Natural killer cell (primary cell): ENCODE results near the gene TMEM100. TPM values are rescaled to one million over a fixed set of nuclear protein-coding genes. Genes with fewer than 3 reads are reported as not detected.

Experiments used
- ATAC-seq, 3 donors: fragments of 150-1000 bp in 2 of 3; fragments of 200-7000 bp in 1 of 3; cut with Tn5 transposase; 1 replicate in 1 of 3; 2 replicates in 2 of 3; pipeline ENCODE4 v1.10.0; 2021; ENCODE audit warnings: mild to moderate bottlenecking in 2 of 3, moderate library complexity in 2 of 3
- DNase-seq, 2 donors: peaks; one replicate each; pipeline versions ENCODE4 v3.0.0 to v3.0.0-alpha.2; 2013 to 2021; ENCODE audit warnings: mixed read lengths in 1 of 2
- H3K27ac ChIP-seq: one replicate; pipeline ENCODE4 v1.5.1; 2013; ENCODE audit warnings: mild to moderate bottlenecking, low read length
- H3K27me3 ChIP-seq: one replicate; pipeline ENCODE4 v1.6.1; 2013; ENCODE audit warnings: low read length; ENCODE audit not compliant: control insufficient read depth, insufficient read depth
- H3K36me3 ChIP-seq: one replicate; pipeline ENCODE4 v1.6.1; 2013; ENCODE audit warnings: low read length; ENCODE audit not compliant: control insufficient read depth, insufficient read depth
- H3K4me1 ChIP-seq: one replicate; pipeline ENCODE4 v1.6.1; 2013; ENCODE audit warnings: low read length; ENCODE audit not compliant: control insufficient read depth, insufficient read depth
- H3K4me3 ChIP-seq: one replicate; pipeline ENCODE4 v1.5.1; 2013; ENCODE audit warnings: low read length
- H3K9me3 ChIP-seq: one replicate; pipeline ENCODE4 v1.6.1; 2013; ENCODE audit warnings: low read length; ENCODE audit not compliant: control insufficient read depth, insufficient read depth
- H3K27ac Mint-ChIP-seq, 2 donors: one replicate each; pipeline ENCODE4 v1.8.0; 2022; ENCODE audit warnings: mild to moderate bottlenecking in 2 of 2, mixed read lengths in 2 of 2, moderate library complexity in 1 of 2
- H3K27me3 Mint-ChIP-seq, 2 donors: one replicate each; pipeline ENCODE4 v1.8.0; 2022; ENCODE audit warnings: low read depth in 2 of 2, mixed read lengths in 2 of 2
- H3K36me3 Mint-ChIP-seq: one replicate; pipeline ENCODE4 v1.8.0; 2022; ENCODE audit warnings: mixed read lengths
- H3K4me1 Mint-ChIP-seq, 2 donors: one replicate each; pipeline ENCODE4 v1.8.0; 2022; ENCODE audit warnings: mixed read lengths in 2 of 2
- H3K4me3 Mint-ChIP-seq: one replicate; pipeline ENCODE4 v1.8.0; 2022; ENCODE audit warnings: mild to moderate bottlenecking, moderate library complexity, mixed read lengths
- H3K9me3 Mint-ChIP-seq, 2 donors: one replicate each; pipeline ENCODE4 v1.8.0; 2022; ENCODE audit warnings: mixed read lengths in 2 of 2
- WGBS: methylation state at CpG from one replicate; pipeline ENCODE4 v1.1.7; 2013; ENCODE audit warnings: missing lambda C conversion rate; ENCODE audit not compliant: insufficient coverage; 5-methylcytosine and 5-hydroxymethylcytosine counted together
- intact Hi-C: fragments of 100-400 bp; cut with micrococcal nuclease; formaldehyde crosslinking; loops from one replicate; pipeline ENCODE4 v1.14.2; 2022
- total RNA-seq, 4 donors: library from RNA; stranded (reverse); fragments of 120-200 nt in 1 of 4; gene quantifications; one replicate each; pipeline versions ENCODE4 v1.2.3 to v1.2.4, GENCODE V29; 2013 to 2022
- TF ChIP-seq, protein P1 (sequence below): fragments of 200-600 bp; IDR thresholded peaks from one replicate; pipeline ENCODE4 v1.8.0; 2022; ENCODE audit warnings: antibody characterized with exemption

The TMEM100 gene
- total RNA-seq, 3 donors from 2014 or later (not counting 1 experiment from before 2014, with no cell fraction given), result not detected

DNA sequence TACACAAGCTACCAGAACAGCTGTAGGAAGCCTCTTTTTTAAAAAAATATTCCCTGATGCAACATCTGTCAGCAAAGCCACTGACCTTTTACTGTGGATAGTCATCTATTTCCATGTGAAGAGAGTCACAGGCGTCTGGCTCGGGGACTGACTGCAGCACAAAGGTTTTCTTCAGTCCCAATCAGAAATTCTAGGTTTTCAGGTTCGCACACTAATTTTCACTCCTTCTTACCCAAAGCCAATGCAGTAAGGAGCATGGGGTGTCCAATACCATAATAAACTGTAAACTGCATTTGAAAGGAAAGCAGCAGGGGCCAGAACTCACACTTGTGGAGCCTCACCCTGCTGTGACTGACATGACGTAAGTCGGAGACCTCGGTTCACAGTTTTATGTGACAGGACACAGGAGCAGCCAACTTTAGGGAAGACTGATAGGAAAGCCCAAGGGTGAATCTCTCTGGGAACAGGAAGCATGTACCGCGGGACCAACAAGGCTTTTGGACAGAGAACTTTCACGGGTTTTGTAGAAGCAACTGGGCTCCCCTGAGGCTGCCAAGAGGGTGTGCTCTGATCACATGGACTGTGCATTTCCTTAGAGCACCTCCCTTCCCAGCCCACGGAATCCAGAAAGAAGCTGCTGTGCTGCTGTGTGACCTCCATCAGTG is 9.1 kb upstream of the TMEM100 start:
- H3K27me3 Mint-ChIP-seq, result peaks cover 20 to 26% of the 10 kb centered on the region in 2 donors
- no peak overlapping the region for H3K4me3 ChIP-seq
- H3K27me3 ChIP-seq, result no peaks in the 10 kb centered on the region
- no peak overlapping the region for H3K27ac Mint-ChIP-seq
- no peaks in the 10 kb centered on the region for H3K36me3 Mint-ChIP-seq
- H3K9me3 Mint-ChIP-seq, result no peaks in the 10 kb centered on the region
- intact Hi-C loops, result no loop called here
- no peak overlapping the region for H3K4me3 Mint-ChIP-seq
- no peaks in the 10 kb centered on the region for H3K4me1 Mint-ChIP-seq
- H3K27ac ChIP-seq, result no peak overlapping the region
- H3K4me1 ChIP-seq, result no peaks in the 10 kb centered on the region
- H3K36me3 ChIP-seq, result no peaks in the 10 kb centered on the region
- no peaks in the 10 kb centered on the region for H3K9me3 ChIP-seq
- ATAC-seq (no peak), DNase-seq (no peak)
- TF ChIP-seq, protein P1, sequence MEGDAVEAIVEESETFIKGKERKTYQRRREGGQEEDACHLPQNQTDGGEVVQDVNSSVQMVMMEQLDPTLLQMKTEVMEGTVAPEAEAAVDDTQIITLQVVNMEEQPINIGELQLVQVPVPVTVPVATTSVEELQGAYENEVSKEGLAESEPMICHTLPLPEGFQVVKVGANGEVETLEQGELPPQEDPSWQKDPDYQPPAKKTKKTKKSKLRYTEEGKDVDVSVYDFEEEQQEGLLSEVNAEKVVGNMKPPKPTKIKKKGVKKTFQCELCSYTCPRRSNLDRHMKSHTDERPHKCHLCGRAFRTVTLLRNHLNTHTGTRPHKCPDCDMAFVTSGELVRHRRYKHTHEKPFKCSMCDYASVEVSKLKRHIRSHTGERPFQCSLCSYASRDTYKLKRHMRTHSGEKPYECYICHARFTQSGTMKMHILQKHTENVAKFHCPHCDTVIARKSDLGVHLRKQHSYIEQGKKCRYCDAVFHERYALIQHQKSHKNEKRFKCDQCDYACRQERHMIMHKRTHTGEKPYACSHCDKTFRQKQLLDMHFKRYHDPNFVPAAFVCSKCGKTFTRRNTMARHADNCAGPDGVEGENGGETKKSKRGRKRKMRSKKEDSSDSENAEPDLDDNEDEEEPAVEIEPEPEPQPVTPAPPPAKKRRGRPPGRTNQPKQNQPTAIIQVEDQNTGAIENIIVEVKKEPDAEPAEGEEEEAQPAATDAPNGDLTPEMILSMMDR, result no peak
- WGBS, result 72% methylated on average over 10 of the region's 10 CpGs

DNA sequence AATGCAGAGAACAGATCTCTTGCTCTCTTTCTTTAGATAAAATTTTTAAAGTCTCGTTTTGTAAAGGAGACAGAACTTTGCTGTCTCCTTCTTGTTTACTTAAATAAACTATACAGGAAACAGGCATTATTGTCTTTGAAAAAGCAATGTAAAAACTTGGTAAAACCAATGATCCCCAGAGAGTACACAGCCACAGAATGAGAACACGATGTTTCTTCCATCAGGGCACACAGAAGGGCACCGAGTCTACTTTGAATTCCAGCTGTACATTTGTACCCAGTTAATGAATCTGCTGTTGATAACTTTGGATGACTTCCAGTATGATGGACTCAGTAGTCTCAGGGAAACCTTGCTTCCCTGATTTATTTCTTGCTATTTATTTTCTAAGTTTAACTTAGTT is 8.1 kb upstream of the TMEM100 start:
- H3K27me3 Mint-ChIP-seq, result peaks cover 28 to 30% of the 10 kb centered on the region in 2 donors
- no peak overlapping the region for H3K27ac Mint-ChIP-seq
- H3K27ac ChIP-seq, result no peak overlapping the region
- DNase-seq (no peak), ATAC-seq (no peak)
- WGBS, result 66% methylated on average over 2 of the region's 3 CpGs
- no peak overlapping the region for H3K4me3 ChIP-seq
- no peak overlapping the region for H3K4me3 Mint-ChIP-seq
- no peaks in the 10 kb centered on the region for H3K36me3 Mint-ChIP-seq
- H3K27me3 ChIP-seq, result no peaks in the 10 kb centered on the region
- H3K4me1 Mint-ChIP-seq, result no peaks in the 10 kb centered on the region
- intact Hi-C loops, result no loop called here
- H3K36me3 ChIP-seq, result no peaks in the 10 kb centered on the region
- H3K9me3 ChIP-seq, result no peaks in the 10 kb centered on the region
- no peaks in the 10 kb centered on the region for H3K4me1 ChIP-seq
- TF ChIP-seq, protein P1, result no peak
- no peaks in the 10 kb centered on the region for H3K9me3 Mint-ChIP-seq

DNA sequence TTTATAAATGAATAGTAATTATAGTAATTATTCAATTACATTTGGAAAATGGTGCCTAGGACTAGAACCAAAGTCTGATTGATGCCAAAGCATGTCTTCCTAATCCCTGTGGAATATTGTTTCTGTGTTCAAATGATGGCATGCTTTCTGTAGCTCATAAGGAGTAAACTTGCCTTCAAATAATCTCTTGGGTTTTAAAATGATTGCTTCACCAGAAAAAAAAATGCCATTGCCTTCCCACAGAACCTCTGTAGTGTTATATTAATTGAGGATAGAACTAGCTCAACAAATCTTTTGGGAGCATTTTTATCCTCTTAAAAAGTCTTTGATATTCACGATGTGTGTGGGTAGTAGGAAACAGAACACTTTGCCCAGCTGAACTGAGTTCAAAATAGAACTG is 7.7 kb upstream of the TMEM100 start:
- Histone ChIP-seq H3K27ac (no peak overlapping the region), H3K27me3 (no peaks in the 10 kb centered on the region), H3K9me3 (no peaks in the 10 kb centered on the region), H3K36me3 (no peaks in the 10 kb centered on the region), H3K4me1 (no peaks in the 10 kb centered on the region), H3K4me3 (no peak overlapping the region)
- no peaks in the 10 kb centered on the region for H3K4me1 Mint-ChIP-seq
- intact Hi-C loops, result no loop called here
- H3K27me3 Mint-ChIP-seq, result peaks cover 30 to 31% of the 10 kb centered on the region in 2 donors
- ATAC-seq, result no peak
- H3K4me3 Mint-ChIP-seq, result no peak overlapping the region
- H3K36me3 Mint-ChIP-seq, result no peaks in the 10 kb centered on the region
- TF ChIP-seq, protein P1, result no peak
- H3K27ac Mint-ChIP-seq, result no peak overlapping the region
- WGBS, result no CpG with 5 or more reads among the region's 1 CpG
- H3K9me3 Mint-ChIP-seq, result no peaks in the 10 kb centered on the region
- no peak for DNase-seq

DNA sequence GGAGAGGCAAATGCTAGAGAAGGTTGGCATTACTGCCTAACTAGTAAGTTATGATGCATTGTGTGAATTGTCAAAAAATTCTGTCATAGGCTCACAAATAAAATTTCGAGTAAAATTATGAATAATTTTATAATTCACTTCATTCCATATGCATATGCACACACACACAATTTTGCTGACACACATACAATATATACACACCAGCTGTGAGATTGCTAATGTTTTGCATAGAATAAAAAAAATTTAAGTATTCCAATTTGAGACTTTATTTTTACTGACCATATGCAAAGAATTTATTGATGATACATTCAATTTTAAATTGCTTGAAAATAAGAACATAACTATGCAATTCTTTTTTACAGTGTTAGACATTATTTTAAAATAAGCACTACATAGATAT is 6.8 kb upstream of the TMEM100 start:
- peaks cover 30 to 36% of the 10 kb centered on the region in 2 donors for H3K27me3 Mint-ChIP-seq
- H3K27ac Mint-ChIP-seq, result no peak overlapping the region
- Histone ChIP-seq H3K27me3 (no peaks in the 10 kb centered on the region), H3K27ac (no peak overlapping the region), H3K9me3 (no peaks in the 10 kb centered on the region), H3K4me3 (no peak overlapping the region), H3K4me1 (no peaks in the 10 kb centered on the region), H3K36me3 (no peaks in the 10 kb centered on the region)
- TF ChIP-seq, protein P1, result no peak
- H3K36me3 Mint-ChIP-seq, result no peaks in the 10 kb centered on the region
- intact Hi-C loops, result no loop called here
- ATAC-seq, result no peak
- no CpG with 5 or more reads among the region's 1 CpG for WGBS
- no peak for DNase-seq
- no peak overlapping the region for H3K4me3 Mint-ChIP-seq
- no peaks in the 10 kb centered on the region for H3K9me3 Mint-ChIP-seq
- no peaks in the 10 kb centered on the region for H3K4me1 Mint-ChIP-seq
